NCI-H187 (cell line): ENCODE results near the gene PBX3.

Source experiments
- DNase-seq, 2 experiments: peaks; one replicate each; lab custom pipeline; 2025; lab: John Stamatoyannopoulos, UW

The PBX3 gene

GRCh38 chr9:125906893-125907292, 159.7 kb downstream of the PBX3 start:
- no peak for DNase-seq

GRCh38 chr9:125908136-125908535, 161.0 kb downstream of the PBX3 start:
- DNase-seq: no peak

- no peak for DNase-seq
Measured at GRCh38 chr9:125908966-125909365, 161.8 kb downstream of the PBX3 start.

GRCh38 chr9:125909459-125909858, 162.3 kb downstream of the PBX3 start:
- no peak for DNase-seq

- DNase-seq: no peak
Measured at GRCh38 chr9:125910286-125910685, 163.1 kb downstream of the PBX3 start.

GRCh38 chr9:125911861-125912644, 164.9 kb downstream of the PBX3 start:
- no peak for DNase-seq

GRCh38 chr9:125912667-125913066, 165.5 kb downstream of the PBX3 start:
- no peak for DNase-seq

- DNase-seq: no peak
Measured at GRCh38 chr9:125913551-125913950, 166.4 kb downstream of the PBX3 start.

GRCh38 chr9:125914411-125914810, 167.2 kb downstream of the PBX3 start:
- no peak for DNase-seq

- no peak for DNase-seq
Measured at GRCh38 chr9:125915606-125916005, 168.4 kb downstream of the PBX3 start.

GRCh38 chr9:125919565-125919964, 172.4 kb downstream of the PBX3 start:
- no peak for DNase-seq

GRCh38 chr9:125920402-125920801, 173.2 kb downstream of the PBX3 start:
- DNase-seq: no peak

- DNase-seq: no peak
Measured at GRCh38 chr9:125922854-125923253, 175.7 kb downstream of the PBX3 start.

GRCh38 chr9:125924351-125924750, 177.2 kb downstream of the PBX3 start:
- DNase-seq: no peak

GRCh38 chr9:125926936-125927335, 179.8 kb downstream of the PBX3 start:
- DNase-seq: no peak

- no peak for DNase-seq
Measured at GRCh38 chr9:125929846-125930245, 182.7 kb downstream of the PBX3 start.

- DNase-seq: no peak
Measured at GRCh38 chr9:125931211-125931610, 184.0 kb downstream of the PBX3 start.

GRCh38 chr9:125932012-125932411, 184.8 kb downstream of the PBX3 start:
- no peak for DNase-seq

GRCh38 chr9:125932746-125933455, 185.7 kb downstream of the PBX3 start:
- no peak for DNase-seq

GRCh38 chr9:125942125-125942524, 195.0 kb downstream of the PBX3 start:
- no peak for DNase-seq

GRCh38 chr9:125943831-125944230, 196.7 kb downstream of the PBX3 start:
- DNase-seq: no peak

- DNase-seq: no peak
Measured at GRCh38 chr9:125946397-125946796, 199.2 kb downstream of the PBX3 start.

- no peak for DNase-seq
Measured at GRCh38 chr9:125948887-125949596, 201.9 kb downstream of the PBX3 start.
